SU-DHL-6 (cell line): ENCODE data around the gene TANGO6.

Experiments
- H2AFZ ChIP-seq: fragments of 200-600 bp; sonication (generic); 2 replicates; pipeline ENCODE4 v1.6.1; 2014; ENCODE audit warnings: low read depth, mild to moderate bottlenecking, moderate library complexity, mixed read lengths, antibody characterized with exemption, low read length; ENCODE audit not compliant: severe bottlenecking
- H3F3A ChIP-seq: fragments of 200-600 bp; shearing (Covaris generic); 2 replicates; pipeline ENCODE4 v1.6.0; 2016; ENCODE audit warnings: antibody characterized with exemption, mild to moderate bottlenecking; ENCODE audit not compliant: insufficient read depth
- H3K27ac ChIP-seq: fragments of 200-600 bp; sonication (generic); 2 replicates; pipeline ENCODE4 v1.5.1; 2016; ENCODE audit warnings: low read depth, mild to moderate bottlenecking, low read length, moderate library complexity, mixed read lengths
- H3K27me3 ChIP-seq: fragments of 200-600 bp; sonication (generic), shearing (Covaris generic); 2 replicates; pipeline ENCODE4 v1.6.0; 2014; ENCODE audit warnings: mild to moderate bottlenecking, low read length
- H3K36me3 ChIP-seq: fragments of 200-600 bp; sonication (generic); 2 replicates; pipeline ENCODE4 v1.6.1; 2014; ENCODE audit warnings: mild to moderate bottlenecking, low read length, mixed read lengths
- H3K4me2 ChIP-seq: fragments of 300-600, 200-600 bp; shearing (Covaris generic), sonication (generic); 2 replicates; pipeline ENCODE4 v1.6.0; 2014; ENCODE audit warnings: low read length, low read depth, mild to moderate bottlenecking; ENCODE audit not compliant: poor library complexity, severe bottlenecking
- H3K4me3 ChIP-seq: fragments of 200-600 bp; sonication (generic); 2 replicates; pipeline ENCODE4 v1.5.1; 2014; ENCODE audit warnings: antibody characterized with exemption, low read length, mild to moderate bottlenecking, mixed read lengths; ENCODE audit not compliant: insufficient read depth, poor library complexity, severe bottlenecking
- H3K79me2 ChIP-seq: fragments of 200-600 bp; sonication (generic); 2 replicates; pipeline ENCODE4 v1.6.1; 2014; ENCODE audit warnings: mild to moderate bottlenecking, low read length, moderate library complexity; ENCODE audit not compliant: insufficient read depth
- H3K9ac ChIP-seq: fragments of 200-600 bp; sonication (generic); 2 replicates; pipeline ENCODE4 v1.7.0; 2014; ENCODE audit warnings: mild to moderate bottlenecking, low read length
- H3K9me2 ChIP-seq: fragments of 200-600 bp; sonication (generic); replicated peaks from 2 replicates; pipeline ENCODE4 v1.6.1; 2014; ENCODE audit warnings: low read length; ENCODE audit not compliant: insufficient read depth
- H3K9me3 ChIP-seq: fragments of 200-600 bp; sonication (generic); 2 replicates; pipeline ENCODE4 v1.6.1; 2014; ENCODE audit warnings: low read length, mixed read lengths; ENCODE audit not compliant: insufficient read depth
- H4K20me1 ChIP-seq: fragments of 200-600 bp; sonication (generic); 2 replicates; pipeline ENCODE4 v1.6.1; 2014; ENCODE audit warnings: low read depth, mild to moderate bottlenecking, antibody characterized with exemption, low read length, moderate library complexity, mixed read lengths
- CTCF ChIP-seq: fragments of 200-600 bp; sonication (generic); IDR thresholded peaks from one replicate; pipeline ENCODE4 v1.5.1; 2017; ENCODE audit warnings: antibody characterized with exemption, mild to moderate bottlenecking, low read length, moderate library complexity; ENCODE audit not compliant: insufficient read depth, poor library complexity, severe bottlenecking
- EZH2phosphoT487 ChIP-seq: fragments of 200-600 bp; sonication (generic), shearing (Covaris generic); conservative IDR thresholded peaks from 2 replicates; pipeline ENCODE4 v1.6.1; 2018; ENCODE audit warnings: mild to moderate bottlenecking, antibody characterized with exemption, low read length, moderate library complexity, mixed read lengths

TANGO6 gene

GRCh38 chr16:68984467-68984866, 141.1 kb downstream of the TANGO6 start:
- Histone ChIP-seq H3K36me3 (peaks cover 2% of the 10 kb centered on the region; the same call in 1 of the 2 replicates), H3F3A (no peaks in the 10 kb centered on the region), H3K4me2 (no peak overlapping the region), H4K20me1 (no peaks in the 10 kb centered on the region), H3K9ac (no peak overlapping the region), H3K27ac (no peak overlapping the region), H3K4me3 (no peak overlapping the region), H3K9me2 (no peaks in the 10 kb centered on the region), H3K9me3 (no peaks in the 10 kb centered on the region), H3K79me2 (no peaks in the 10 kb centered on the region), H2AFZ (no peak overlapping the region), H3K27me3 (no peaks in the 10 kb centered on the region)
- no peak for TF ChIP-seq EZH2phosphoT487
- TF ChIP-seq CTCF = no peak

- no peak overlapping the region for H2AFZ ChIP-seq
- H3K9ac ChIP-seq = no peak overlapping the region
- no peaks in the 10 kb centered on the region for H3F3A ChIP-seq
- no peaks in the 10 kb centered on the region for H3K79me2 ChIP-seq
- no peaks in the 10 kb centered on the region for H3K9me2 ChIP-seq
- peaks cover 5% of the 10 kb centered on the region; the same call in 1 of the 2 replicates for H3K36me3 ChIP-seq
- no peaks in the 10 kb centered on the region for H3K27me3 ChIP-seq
- H3K9me3 ChIP-seq = no peaks in the 10 kb centered on the region
- no peak overlapping the region for H3K27ac ChIP-seq
- no peak overlapping the region for H3K4me2 ChIP-seq
- no peak overlapping the region for H3K4me3 ChIP-seq
- no peaks in the 10 kb centered on the region for H4K20me1 ChIP-seq
- TF ChIP-seq CTCF = no peak
- no peak for TF ChIP-seq EZH2phosphoT487
Measured at GRCh38 chr16:68985268-68985667, 141.9 kb downstream of the TANGO6 start.

- no peaks in the 10 kb centered on the region for H4K20me1 ChIP-seq
- H3K9me2 ChIP-seq = no peaks in the 10 kb centered on the region
- H3F3A ChIP-seq = no peaks in the 10 kb centered on the region
- TF ChIP-seq CTCF (no peak), EZH2phosphoT487 (no peak)
- no peaks in the 10 kb centered on the region for H3K79me2 ChIP-seq
- H3K36me3 ChIP-seq = peaks cover 5% of the 10 kb centered on the region; the same call in 1 of the 2 replicates
- no peak overlapping the region for H3K4me2 ChIP-seq
- no peak overlapping the region for H2AFZ ChIP-seq
- no peak overlapping the region for H3K27ac ChIP-seq
- H3K9me3 ChIP-seq = no peaks in the 10 kb centered on the region
- no peak overlapping the region for H3K4me3 ChIP-seq
- no peak overlapping the region for H3K9ac ChIP-seq
- H3K27me3 ChIP-seq = no peaks in the 10 kb centered on the region
Measured at GRCh38 chr16:68985855-68986254, 142.5 kb downstream of the TANGO6 start.
